HG02840 (cell line): Measurements from ENCODE around the gene PLBD2.

Source experiments
- ATAC-seq: cut with Tn5 transposase; IDR thresholded peaks from one replicate; pipeline ENCODE4 v1.9.1; 2021; ENCODE audit warnings: mild to moderate bottlenecking, moderate library complexity, moderate number of reproducible peaks; ENCODE audit not compliant: unreplicated experiment, low FRiP score

Gene PLBD2

DNA sequence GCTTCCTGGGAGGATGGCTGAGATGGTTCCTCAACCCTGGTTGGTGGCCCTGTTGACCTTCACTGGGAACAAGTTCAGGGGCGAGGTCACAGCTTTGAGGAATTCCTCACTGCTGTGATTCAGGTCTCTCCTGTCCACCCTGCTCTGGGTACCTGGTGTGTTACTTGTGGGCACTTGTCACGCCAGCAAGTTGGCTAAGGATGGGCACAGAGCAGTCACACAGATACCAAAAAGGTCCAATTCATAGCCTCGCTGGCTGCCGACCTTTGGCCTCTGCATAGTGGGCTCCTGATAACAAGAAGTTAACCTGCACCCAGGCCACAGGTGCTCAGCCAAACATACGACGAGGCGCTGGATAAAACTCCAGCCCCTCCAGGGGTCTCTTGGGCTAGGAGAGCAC, 34.1 kb downstream of the PLBD2 start:
- ATAC-seq = no peak

GRCh38 chr12:113392988-113393579, 34.7 kb downstream of the PLBD2 start:
- ATAC-seq = no peak

- no peak for ATAC-seq
These were observed 35.4 kb downstream of the PLBD2 start for GRCh38 chr12:113393749-113394148.

DNA sequence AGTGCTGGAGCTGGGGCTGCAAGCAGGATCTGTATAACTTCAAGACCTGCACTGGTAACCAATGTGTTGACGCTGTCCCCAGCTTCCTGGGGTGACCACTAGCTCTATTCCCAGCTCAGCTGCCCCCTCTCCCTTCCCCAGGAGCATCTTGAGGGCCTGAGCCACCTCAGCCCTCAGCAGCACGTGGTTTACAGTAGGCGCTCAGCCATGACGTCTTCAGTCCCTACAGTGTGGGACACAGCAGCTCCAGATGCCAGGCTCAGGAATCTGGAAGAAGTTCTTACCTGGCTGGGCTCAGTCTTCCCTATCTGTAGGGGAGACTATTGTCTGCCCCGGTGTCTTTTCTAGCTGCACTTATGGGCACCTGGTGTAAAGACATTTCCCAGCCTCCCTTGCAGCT, 36.7 kb downstream of the PLBD2 start:
- ATAC-seq = no peak

- no peak for ATAC-seq
These were observed 37.8 kb downstream of the PLBD2 start for GRCh38 chr12:113396200-113396599.

GRCh38 chr12:113396828-113397496, 38.6 kb downstream of the PLBD2 start:
- no peak for ATAC-seq

DNA sequence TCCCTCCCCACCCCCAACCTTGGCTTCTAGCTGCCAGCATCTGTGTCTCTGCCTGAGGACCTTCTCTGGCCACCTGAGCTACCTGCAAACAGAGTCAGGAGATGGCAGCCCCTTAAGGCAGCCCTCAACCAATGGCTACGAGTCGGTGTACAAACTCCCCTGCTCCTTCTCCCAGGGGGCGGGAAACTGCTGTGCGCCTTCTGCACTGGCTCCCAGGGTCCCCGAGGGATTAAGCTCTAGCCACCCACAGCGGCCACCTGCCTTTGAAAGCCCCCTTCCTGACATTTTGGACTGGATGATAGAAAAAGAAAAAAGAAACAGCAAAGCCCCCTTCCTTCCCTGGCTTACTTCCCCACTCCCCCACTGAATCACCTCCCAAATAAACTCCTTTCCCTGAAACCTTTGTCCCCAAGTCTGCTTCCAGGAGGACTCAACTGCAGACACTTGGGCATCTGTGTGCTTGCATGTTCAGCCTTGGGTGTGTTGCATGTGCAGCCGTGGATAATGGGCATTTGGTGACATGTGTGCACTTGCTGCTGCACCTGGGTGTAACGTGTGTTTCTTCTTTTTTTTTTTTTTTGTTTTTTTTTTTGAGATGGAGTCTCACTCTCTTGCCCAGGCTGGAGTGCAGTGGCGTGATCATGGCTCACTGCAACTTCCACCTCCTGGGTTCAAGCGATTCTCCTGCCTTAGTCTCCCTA, 39.3 kb downstream of the PLBD2 start:
- no peak for ATAC-seq

GRCh38 chr12:113398346-113399290, 40.2 kb downstream of the PLBD2 start:
- ATAC-seq = no peak

DNA sequence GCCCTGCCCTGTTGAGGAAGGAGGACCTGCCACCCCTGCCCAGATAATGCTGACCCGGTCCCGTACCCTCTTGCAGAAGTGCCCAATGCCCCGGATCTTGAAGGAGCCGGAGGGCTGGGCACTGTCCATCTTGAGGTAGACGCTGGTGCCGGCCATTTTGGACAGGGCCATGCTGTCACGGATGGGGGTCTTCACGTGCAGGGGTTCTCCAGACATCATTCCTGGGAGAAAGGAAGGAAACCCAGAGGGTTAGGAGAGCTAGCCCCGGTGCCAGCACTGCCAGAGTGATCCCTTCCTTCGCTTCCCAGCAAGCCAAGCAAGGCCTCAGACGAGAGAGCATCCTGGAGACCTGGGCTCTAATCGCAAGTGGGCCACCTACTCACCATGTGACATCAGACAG, 41.1 kb downstream of the PLBD2 start:
- no peak for ATAC-seq

DNA sequence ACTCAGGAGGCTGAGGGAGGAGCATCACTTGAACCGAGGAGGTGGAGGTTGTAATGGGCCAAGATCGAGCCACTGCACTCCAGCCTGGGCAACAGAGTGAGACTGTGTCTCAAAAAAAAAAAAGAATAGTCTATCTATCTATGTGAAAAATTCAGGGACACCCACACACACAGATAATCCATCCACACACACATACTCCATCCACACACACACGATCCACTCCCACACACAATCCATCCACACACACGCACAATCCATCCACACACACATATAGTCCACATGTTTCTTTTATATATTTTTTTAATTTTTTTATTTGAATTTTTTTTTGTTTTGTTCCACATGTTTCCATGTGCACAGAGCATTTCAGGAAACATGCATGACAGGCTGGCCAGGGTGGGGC, 42.0 kb downstream of the PLBD2 start:
- no peak for ATAC-seq

DNA sequence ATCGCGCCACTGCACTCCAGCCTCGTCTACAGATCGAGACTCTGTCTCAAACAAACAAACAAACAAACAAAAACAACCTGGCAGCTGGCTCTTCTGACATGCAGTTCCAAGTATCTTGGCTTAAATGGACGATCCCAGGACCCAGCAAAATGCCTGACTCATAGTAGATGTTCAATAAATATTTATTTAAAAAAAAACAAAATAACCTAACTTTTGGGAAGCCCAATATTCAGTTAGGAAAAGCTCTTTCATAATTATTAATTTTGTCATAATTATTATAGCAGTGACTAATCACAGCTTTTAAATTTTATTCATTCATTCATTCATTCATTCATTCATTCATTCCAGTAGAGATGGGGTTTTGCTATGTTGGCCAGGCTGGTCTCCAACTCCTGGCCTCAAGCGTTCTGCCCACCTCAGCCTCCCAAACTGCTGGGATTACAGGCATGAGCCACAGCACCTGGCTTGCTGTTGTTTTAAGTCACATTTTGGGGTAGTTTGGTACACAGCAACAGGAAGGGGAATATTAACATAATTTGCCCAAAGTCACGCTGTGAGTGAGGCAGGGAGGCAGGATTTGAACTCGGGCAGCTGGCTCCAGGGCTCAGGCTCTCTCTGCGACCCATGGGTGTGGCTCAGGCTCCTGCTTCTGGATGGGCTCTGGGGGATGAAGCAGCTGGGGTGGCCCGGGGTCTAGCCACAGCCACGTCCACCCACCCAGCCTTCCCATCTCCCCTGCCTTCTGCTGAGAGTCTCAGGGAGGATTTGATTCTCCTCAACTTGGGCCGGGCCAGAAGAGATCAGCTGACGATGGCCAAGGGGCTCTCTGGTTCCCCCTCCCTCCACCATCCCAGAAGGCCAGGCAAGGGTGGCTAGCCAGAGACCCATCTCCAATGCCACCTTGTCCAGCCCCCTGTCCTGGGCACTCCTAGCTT, 42.9 kb downstream of the PLBD2 start:
- ATAC-seq = no peak

- ATAC-seq = no peak
These were observed 44.3 kb downstream of the PLBD2 start for GRCh38 chr12:113402586-113403260.

DNA sequence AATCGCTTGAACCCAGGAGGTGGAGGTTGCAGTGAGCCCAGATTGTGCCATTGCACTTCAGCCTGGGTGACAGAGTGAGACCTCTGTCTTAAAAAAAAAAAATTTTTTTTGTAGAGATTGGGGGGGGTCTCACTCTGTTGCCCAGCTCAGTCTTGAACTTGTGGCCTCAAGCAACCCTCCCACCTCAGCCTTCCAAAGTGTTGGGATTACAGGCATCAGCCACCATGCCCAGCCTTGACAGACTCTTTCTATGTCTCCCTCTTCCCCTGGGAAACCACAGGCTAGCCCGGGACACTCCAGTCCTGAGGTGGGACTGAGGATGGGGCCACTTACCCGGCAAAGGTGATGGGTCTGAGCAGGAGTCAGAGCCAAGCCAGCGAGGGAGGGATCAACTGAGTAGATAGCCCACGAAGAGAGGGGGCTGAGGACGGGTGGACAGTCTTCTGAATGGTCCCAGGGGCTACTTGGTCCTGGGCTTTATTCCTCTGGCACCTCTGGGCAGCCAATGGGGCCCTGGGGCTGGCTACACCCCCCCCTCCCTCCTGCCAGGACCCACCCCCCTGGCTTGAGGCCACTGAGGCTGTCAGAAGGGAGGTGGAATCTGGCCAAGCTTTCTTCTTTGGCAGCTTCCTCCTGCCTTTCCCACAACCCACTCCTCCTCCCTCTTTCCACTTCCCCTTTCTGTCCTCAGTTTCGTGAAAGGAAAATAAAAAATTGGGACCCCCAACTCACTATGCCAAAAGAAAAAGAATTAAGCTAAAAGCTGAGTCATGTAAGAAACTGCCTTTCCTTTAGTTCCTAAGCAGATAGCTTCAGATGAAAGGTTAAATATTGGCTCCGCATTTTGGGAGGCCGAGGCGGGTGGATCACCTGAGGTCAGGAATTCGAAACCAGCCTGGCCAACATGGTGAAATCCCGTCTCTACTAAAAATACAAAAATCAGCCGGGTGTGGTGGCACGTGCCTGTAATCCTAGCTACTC, 45.3 kb downstream of the PLBD2 start, which contains the start of gene SDS:
Gene SDS (minus strand): TSS at position 453 of the 981 bp plus-strand sequence. CDS start 4,179 bp downstream, outside the sequence.
- ATAC-seq = no peak

DNA sequence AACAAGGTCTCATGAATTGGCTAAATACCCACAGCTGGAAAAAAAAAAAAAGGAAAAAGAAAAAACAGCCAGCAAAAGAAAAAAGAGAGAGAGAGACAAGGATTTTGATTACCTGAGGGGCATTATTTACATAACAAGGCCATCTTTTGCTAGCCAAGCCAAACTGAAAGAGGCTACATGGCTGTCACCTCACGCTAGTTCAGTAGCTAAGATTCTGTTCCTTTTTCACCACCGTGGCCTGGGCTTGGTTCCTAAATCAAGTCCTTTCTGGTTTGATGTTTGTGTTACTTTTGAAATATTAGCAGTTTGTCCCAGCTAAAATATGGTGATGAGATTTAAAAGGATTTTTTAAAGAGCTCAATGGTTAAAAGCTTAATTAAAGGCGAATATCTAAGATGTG, 47.3 kb downstream of the PLBD2 start:
- no peak for ATAC-seq

DNA sequence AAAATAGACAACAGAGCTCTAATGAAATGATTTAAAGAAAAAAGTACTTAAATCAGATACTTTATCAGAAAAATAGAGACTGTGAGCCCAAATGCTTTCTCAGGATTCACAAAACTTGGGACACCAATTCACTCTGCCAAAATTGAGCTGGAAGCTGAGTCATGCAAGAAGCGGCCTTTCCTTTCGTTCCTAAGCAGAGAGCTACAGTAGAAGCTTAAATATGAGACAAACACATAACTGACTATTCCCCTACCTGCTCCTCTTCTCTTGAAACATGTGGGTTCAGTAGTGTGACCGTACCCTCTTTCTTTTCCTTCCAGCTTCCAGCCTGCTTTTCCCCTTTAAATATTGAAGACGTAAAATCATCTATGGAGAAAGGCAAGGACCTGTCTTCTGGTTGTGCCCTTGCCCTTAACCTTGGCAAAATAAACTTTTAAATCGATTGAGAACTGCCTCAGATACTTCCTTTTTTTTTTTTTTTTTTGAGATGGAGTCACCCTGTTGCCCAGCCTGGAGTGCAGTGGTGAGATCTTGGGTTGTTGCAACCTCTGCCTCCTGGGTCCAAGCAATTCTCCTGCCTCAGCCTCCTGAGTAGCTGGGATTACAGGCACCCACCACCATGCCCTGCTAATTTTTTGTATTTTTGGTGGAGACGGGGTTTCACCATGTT, 49.7 kb downstream of the PLBD2 start:
- no peak for ATAC-seq

DNA sequence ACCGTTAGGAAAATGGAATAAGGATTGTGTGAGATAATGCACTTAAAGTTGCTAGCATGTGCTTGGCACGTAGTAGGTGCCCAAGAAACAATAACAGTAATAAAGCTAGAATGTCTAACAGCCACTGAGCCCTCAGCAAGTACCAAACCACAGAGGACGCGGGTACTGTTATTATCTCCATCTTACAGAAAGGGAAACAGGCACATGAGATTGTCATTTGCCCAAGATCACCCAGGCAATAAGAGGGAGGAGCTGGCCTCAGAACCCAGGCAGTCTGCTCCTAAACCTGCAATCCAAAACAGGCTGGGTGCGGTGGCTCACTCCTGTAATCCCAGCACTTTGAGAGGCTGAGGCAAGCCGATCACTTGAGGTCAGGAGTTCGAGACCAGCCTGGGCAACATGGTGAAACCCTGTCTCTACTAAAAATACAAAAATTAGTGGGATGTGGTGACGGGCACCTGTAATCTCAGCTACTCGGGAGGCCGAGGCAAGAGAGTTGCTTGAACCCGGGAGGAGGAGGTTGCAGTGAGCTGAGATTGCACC, 50.4 kb downstream of the PLBD2 start:
- ATAC-seq = no peak
